HEK293 (cell line): ENCODE data around the gene RAC2.

Experiments
- SETDB1 ChIP-seq: IDR thresholded peaks from one replicate; pipeline ENCODE4 v1.6.1; 2017; ENCODE audit warnings: mild to moderate bottlenecking, low read length, moderate library complexity, mixed read lengths; ENCODE audit not compliant: insufficient read length
- TCF7L2 ChIP-seq: IDR thresholded peaks from 2 replicates; pipeline ENCODE4 v1.6.1; 2011; ENCODE audit warnings: low read depth, mild to moderate bottlenecking, inconsistent platforms, low read length, moderate library complexity, borderline replicate concordance
- ZBTB1 ChIP-seq: fragments of 450-650 bp; formaldehyde crosslinking; IDR thresholded peaks from 2 replicates; pipeline ENCODE4 v1.5.1; 2016; ENCODE audit warnings: missing biosample characterization, missing genetic modification characterization
- ZNF157 ChIP-seq: fragments of 450-650 bp; formaldehyde crosslinking; IDR thresholded peaks from 2 replicates; pipeline ENCODE4 v1.5.1; 2016; ENCODE audit warnings: missing biosample characterization, missing genetic modification characterization
- ZNF302 ChIP-seq: fragments of 450-650 bp; formaldehyde crosslinking; IDR thresholded peaks from 2 replicates; pipeline ENCODE4 v1.5.1; 2016; ENCODE audit warnings: missing biosample characterization, missing genetic modification characterization, low read depth
- ZNF837 ChIP-seq: fragments of 450-650 bp; formaldehyde crosslinking; IDR thresholded peaks from 2 replicates; pipeline ENCODE4 v1.5.1; 2016; ENCODE audit warnings: missing biosample characterization, missing genetic modification characterization
- TF ChIP-seq, protein P1 (sequence below): fragments of 450-650 bp; formaldehyde crosslinking; IDR thresholded peaks from 2 replicates; pipeline ENCODE4 v1.5.1; 2016; ENCODE audit warnings: missing biosample characterization, missing genetic modification characterization

DNA sequence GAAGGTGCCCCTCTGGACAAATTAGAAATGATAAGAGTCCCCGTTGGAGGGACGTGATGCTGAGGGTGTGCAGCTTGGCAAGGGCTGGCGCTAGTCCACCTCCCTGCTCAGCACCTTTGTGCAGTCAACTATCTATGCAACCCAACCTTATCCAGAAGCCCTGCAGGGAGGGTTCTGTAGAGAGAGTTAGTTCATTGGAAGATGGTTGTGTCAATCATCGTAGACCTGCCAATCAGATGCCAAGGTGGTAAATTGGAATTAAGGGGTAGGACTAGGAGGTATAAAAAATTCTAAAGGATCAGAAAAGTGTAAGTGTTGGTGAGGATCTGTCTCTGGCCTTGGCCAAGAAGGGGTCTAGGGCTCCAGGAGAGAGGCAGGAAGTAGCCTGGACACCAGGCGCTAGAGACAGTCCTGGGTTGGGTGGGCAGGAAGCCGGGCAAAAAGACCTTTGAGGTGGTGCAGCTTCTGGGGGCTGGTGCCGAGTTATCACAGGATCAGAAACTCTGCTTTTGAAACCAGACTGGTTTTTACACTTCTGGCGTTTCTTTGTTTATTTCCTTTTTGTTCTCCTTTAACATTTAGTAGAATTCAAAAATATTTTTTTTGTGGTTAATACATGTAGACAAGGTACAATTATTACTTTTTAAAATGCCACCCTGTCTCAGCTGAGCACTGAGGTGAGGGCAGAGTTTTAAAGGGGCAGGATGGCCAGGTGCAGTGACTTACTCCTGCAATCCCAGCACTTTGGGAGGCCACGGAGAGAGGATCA is 57.7 kb downstream of the RAC2 start:
- TF ChIP-seq, protein P1, sequence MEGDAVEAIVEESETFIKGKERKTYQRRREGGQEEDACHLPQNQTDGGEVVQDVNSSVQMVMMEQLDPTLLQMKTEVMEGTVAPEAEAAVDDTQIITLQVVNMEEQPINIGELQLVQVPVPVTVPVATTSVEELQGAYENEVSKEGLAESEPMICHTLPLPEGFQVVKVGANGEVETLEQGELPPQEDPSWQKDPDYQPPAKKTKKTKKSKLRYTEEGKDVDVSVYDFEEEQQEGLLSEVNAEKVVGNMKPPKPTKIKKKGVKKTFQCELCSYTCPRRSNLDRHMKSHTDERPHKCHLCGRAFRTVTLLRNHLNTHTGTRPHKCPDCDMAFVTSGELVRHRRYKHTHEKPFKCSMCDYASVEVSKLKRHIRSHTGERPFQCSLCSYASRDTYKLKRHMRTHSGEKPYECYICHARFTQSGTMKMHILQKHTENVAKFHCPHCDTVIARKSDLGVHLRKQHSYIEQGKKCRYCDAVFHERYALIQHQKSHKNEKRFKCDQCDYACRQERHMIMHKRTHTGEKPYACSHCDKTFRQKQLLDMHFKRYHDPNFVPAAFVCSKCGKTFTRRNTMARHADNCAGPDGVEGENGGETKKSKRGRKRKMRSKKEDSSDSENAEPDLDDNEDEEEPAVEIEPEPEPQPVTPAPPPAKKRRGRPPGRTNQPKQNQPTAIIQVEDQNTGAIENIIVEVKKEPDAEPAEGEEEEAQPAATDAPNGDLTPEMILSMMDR (tag by site-specific recombination), result no peak
- TF ChIP-seq ZNF157 (tag by site-specific recombination) (no peak), TCF7L2 (no peak), ZNF302 (tag by site-specific recombination) (no peak), ZNF837 (tag by site-specific recombination) (no peak), SETDB1 (no peak), ZBTB1 (tag by site-specific recombination) (no peak)
